ENCODE results near the gene NOP16. TPM values are rescaled to one million over a fixed set of nuclear protein-coding genes. Genes with fewer than 3 reads are reported as not detected.

NOP16 gene
- total and polyA plus RNA-seq, 2 of the 13 experiments (the other 11 are each of a cell fraction or from before 2014, with no cell fraction given), result 43.3 to 48.4 TPM

DNA sequence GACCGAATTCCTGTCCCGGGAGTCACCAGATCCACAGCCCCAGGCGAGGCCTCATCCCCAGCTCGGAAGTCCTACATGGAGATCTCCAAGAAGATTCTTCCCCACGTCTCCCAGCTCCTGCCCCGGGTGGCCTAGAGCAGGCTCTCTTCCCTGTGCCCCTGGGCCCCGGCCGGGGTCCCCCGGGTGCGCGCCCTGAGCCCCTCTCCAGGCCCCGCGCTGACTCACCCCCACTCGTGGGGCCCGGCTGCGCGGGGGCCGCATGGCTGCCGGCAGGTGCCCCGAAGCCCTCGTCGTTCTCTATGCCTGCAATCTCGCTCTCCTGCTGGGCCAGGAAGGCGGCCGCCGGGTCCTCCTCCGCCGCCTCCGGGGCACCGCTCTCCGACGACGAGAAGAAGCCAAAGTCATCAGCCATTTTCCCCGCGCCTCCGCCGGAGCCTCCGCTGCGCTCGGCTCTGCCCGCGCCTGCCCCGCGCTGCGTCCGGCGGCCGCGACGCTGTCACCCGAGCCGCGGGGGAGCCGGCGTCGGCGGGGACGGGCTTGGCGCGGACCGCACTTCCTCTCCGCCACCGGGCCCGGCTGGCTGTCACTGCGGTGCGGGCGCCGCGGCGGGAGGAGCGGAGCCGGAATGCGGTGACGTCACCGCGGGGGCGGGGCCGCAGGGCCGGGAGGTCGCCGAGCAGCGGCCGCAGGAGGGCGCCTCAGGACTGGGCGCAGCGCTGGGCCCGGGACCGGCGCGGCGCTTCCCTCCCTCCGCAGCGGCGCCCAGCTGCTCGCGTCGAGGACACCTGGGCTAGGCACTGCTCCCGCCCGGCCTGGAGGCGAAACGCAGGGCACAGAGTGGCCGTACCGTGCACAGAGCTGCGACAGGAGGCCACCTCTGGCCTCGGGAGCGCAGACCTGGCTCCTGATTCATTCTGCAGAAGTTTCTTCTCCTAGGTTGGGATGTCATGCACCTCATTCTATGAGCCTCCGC, 27.8 kb upstream of the NOP16 start, which contains the start of gene CLTB (continued):
- TF ChIP-seq, protein P1, sequence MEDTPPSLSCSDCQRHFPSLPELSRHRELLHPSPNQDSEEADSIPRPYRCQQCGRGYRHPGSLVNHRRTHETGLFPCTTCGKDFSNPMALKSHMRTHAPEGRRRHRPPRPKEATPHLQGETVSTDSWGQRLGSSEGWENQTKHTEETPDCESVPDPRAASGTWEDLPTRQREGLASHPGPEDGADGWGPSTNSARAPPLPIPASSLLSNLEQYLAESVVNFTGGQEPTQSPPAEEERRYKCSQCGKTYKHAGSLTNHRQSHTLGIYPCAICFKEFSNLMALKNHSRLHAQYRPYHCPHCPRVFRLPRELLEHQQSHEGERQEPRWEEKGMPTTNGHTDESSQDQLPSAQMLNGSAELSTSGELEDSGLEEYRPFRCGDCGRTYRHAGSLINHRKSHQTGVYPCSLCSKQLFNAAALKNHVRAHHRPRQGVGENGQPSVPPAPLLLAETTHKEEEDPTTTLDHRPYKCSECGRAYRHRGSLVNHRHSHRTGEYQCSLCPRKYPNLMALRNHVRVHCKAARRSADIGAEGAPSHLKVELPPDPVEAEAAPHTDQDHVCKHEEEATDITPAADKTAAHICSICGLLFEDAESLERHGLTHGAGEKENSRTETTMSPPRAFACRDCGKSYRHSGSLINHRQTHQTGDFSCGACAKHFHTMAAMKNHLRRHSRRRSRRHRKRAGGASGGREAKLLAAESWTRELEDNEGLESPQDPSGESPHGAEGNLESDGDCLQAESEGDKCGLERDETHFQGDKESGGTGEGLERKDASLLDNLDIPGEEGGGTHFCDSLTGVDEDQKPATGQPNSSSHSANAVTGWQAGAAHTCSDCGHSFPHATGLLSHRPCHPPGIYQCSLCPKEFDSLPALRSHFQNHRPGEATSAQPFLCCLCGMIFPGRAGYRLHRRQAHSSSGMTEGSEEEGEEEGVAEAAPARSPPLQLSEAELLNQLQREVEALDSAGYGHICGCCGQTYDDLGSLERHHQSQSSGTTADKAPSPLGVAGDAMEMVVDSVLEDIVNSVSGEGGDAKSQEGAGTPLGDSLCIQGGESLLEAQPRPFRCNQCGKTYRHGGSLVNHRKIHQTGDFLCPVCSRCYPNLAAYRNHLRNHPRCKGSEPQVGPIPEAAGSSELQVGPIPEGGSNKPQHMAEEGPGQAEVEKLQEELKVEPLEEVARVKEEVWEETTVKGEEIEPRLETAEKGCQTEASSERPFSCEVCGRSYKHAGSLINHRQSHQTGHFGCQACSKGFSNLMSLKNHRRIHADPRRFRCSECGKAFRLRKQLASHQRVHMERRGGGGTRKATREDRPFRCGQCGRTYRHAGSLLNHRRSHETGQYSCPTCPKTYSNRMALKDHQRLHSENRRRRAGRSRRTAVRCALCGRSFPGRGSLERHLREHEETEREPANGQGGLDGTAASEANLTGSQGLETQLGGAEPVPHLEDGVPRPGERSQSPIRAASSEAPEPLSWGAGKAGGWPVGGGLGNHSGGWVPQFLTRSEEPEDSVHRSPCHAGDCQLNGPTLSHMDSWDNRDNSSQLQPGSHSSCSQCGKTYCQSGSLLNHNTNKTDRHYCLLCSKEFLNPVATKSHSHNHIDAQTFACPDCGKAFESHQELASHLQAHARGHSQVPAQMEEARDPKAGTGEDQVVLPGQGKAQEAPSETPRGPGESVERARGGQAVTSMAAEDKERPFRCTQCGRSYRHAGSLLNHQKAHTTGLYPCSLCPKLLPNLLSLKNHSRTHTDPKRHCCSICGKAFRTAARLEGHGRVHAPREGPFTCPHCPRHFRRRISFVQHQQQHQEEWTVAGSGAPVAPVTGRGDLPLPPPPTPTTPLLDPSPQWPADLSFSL (CRISPR knock-in tag; IDR thresholded peaks at IDR 0.05), result no peak
- peak; percentile 82; the same call in 1 of the 2 replicates for TF ChIP-seq ZNF782 (CRISPR knock-in tag; IDR thresholded peaks at IDR 0.05; ENCODE audit: borderline replicate concordance)
- TF ChIP-seq IKZF1 (IDR thresholded peaks at IDR 0.05), result no peak
- TF ChIP-seq, protein P2, sequence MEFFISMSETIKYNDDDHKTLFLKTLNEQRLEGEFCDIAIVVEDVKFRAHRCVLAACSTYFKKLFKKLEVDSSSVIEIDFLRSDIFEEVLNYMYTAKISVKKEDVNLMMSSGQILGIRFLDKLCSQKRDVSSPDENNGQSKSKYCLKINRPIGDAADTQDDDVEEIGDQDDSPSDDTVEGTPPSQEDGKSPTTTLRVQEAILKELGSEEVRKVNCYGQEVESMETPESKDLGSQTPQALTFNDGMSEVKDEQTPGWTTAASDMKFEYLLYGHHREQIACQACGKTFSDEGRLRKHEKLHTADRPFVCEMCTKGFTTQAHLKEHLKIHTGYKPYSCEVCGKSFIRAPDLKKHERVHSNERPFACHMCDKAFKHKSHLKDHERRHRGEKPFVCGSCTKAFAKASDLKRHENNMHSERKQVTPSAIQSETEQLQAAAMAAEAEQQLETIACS (CRISPR knock-in tag; IDR thresholded peaks at IDR 0.05), result no peak
- TF ChIP-seq SMARCE1 (IDR thresholded peaks at IDR 0.05; ENCODE audit: borderline replicate concordance), result no peak
- TF ChIP-seq ZNF790 (CRISPR knock-in tag; IDR thresholded peaks at IDR 0.05; ENCODE audit: borderline replicate concordance), result no peak; the same call in 1 of the 2 replicates
- 0 out of 2 replicates have a peak, but pooled peaks have one; percentile 86 for TF ChIP-seq ZNF329 (CRISPR knock-in tag; IDR thresholded peaks at IDR 0.05; ENCODE audit: low read depth)
- 0 out of 2 replicates have a peak, but pooled peaks have one; percentile 25 for TF ChIP-seq ZNF761 (CRISPR knock-in tag; conservative IDR thresholded peaks at IDR 0.05)
- TF ChIP-seq NFIB (CRISPR knock-in tag; IDR thresholded peaks at IDR 0.05; ENCODE audit: borderline replicate concordance), result no peak
- TF ChIP-seq ZNF484 (CRISPR knock-in tag; IDR thresholded peaks at IDR 0.05; ENCODE audit: borderline replicate concordance, low read depth), result no peak
- TF ChIP-seq HNF4G (IDR thresholded peaks at IDR 0.05; ENCODE audit: borderline replicate concordance, low read depth, low read length), result peak; percentile 64; the same call in 1 of the 2 replicates
- TF ChIP-seq HNF4G (CRISPR knock-in tag; IDR thresholded peaks at IDR 0.05; ENCODE audit: borderline replicate concordance, low read depth), result no peak
- TF ChIP-seq PRPF4 (IDR thresholded peaks at IDR 0.05; ENCODE audit: low read depth, low read length, poor library complexity, severe bottlenecking), result no peak
- TF ChIP-seq PTBP1 (IDR thresholded peaks at IDR 0.05; ENCODE audit: low read depth, low read length, poor library complexity, severe bottlenecking), result no peak
- TF ChIP-seq CCAR2 (optimal IDR thresholded peaks at IDR 0.05; ENCODE audit: low read depth, low read length), result no peak
- TF ChIP-seq, protein P3, sequence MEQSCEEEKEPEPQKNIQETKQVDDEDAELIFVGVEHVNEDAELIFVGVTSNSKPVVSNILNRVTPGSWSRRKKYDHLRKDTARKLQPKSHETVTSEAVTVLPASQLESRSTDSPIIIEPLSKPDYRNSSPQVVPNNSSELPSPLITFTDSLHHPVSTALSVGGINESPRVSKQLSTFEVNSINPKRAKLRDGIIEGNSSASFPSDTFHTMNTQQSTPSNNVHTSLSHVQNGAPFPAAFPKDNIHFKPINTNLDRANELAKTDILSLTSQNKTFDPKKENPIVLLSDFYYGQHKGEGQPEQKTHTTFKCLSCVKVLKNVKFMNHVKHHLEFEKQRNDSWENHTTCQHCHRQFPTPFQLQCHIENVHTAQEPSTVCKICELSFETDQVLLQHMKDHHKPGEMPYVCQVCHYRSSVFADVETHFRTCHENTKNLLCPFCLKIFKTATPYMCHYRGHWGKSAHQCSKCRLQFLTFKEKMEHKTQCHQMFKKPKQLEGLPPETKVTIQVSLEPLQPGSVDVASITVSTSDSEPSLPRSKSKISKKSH (CRISPR knock-in tag; IDR thresholded peaks at IDR 0.05; ENCODE audit: borderline replicate concordance), result peak; percentile 93
- TF ChIP-seq ZSCAN20 (CRISPR knock-in tag; IDR thresholded peaks at IDR 0.05; ENCODE audit: borderline replicate concordance), result peak; percentile 49; the same call in 1 of the 2 replicates
